ENCODE data around the gene SLC7A10.

DNA sequence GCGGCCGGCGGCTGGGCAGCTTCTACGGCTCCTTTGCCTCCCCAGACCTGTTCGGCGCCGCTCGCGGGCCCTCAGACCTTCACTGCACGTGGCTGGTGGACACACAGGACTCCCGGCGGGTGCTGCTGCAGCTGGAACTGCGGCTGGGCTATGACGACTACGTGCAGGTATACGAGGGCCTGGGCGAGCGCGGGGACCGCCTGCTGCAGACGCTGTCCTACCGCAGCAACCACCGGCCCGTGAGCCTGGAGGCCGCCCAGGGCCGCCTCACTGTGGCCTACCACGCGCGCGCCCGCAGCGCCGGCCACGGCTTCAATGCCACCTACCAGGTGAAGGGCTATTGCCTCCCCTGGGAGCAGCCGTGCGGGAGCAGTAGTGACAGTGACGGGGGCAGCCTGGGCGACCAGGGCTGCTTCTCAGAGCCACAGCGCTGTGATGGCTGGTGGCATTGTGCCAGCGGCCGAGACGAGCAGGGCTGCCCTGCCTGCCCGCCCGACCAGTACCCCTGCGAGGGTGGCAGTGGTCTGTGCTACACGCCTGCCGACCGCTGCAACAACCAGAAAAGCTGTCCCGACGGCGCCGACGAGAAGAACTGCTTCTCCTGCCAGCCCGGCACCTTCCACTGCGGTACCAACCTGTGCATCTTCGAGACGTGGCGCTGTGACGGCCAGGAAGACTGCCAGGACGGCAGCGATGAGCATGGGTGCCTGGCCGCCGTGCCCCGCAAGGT lies 20.0 kb downstream of the SLC7A10 start:
- TF ChIP-seq CTCF (IDR thresholded peaks at IDR 0.05; ENCODE audit: borderline replicate concordance, extremely low read depth, low read length, poor library complexity, severe bottlenecking) = no peak
- no peak for TF ChIP-seq EZH2 (IDR thresholded peaks at IDR 0.05; ENCODE audit: borderline replicate concordance, low read depth, low read length, severe bottlenecking)
